Loucy (cell line): Measurements from ENCODE around the gene GJC1.
A peak's percentile ranks its signal among the peaks of the same experiment; 100 is the strongest.

Experiments
- H2AFZ ChIP-seq: fragments of 200-600 bp; sonication (generic); 2 replicates; pipeline ENCODE4 v1.6.0; 2016; ENCODE audit warnings: antibody characterized with exemption, mild to moderate bottlenecking, low read length, moderate library complexity
- H3F3A ChIP-seq: fragments of 200-600 bp; 2 replicates; pipeline ENCODE4 v1.6.0; 2016; ENCODE audit warnings: antibody characterized with exemption, low read depth, mild to moderate bottlenecking
- H3K27me3 ChIP-seq: fragments of 200-600 bp; sonication (generic); 2 replicates; pipeline ENCODE4 v1.6.1; 2014; ENCODE audit warnings: low read length, mild to moderate bottlenecking; ENCODE audit not compliant: insufficient read depth, poor library complexity, severe bottlenecking
- H3K36me3 ChIP-seq: fragments of 200-600 bp; sonication (generic); 2 replicates; pipeline ENCODE4 v1.6.1; 2016; ENCODE audit warnings: low read length; ENCODE audit not compliant: insufficient read depth
- H3K4me1 ChIP-seq: fragments of 200-600 bp; sonication (generic); 2 replicates; pipeline ENCODE4 v1.5.1; 2014; ENCODE audit warnings: low read length, mild to moderate bottlenecking; ENCODE audit not compliant: insufficient read depth, poor library complexity, severe bottlenecking
- H3K4me2 ChIP-seq: fragments of 200-600 bp; sonication (generic); 2 replicates; pipeline ENCODE4 v1.6.0; 2014; ENCODE audit warnings: antibody characterized with exemption, low read length, low read depth, mild to moderate bottlenecking; ENCODE audit not compliant: poor library complexity, severe bottlenecking
- H3K4me3 ChIP-seq: fragments of 200-600 bp; sonication (generic); 2 replicates; pipeline ENCODE4 v1.5.1; 2014; ENCODE audit warnings: low read length, mild to moderate bottlenecking, mixed read lengths; ENCODE audit not compliant: poor library complexity, severe bottlenecking
- H3K79me2 ChIP-seq: fragments of 200-600 bp; sonication (generic); 2 replicates; pipeline ENCODE4 v1.6.1; 2014; ENCODE audit warnings: low read length; ENCODE audit not compliant: insufficient read depth
- H3K9ac ChIP-seq: fragments of 200-600 bp; sonication (generic); 2 replicates; pipeline ENCODE4 v1.6.0; 2014; ENCODE audit warnings: mild to moderate bottlenecking, low read depth, low read length, moderate library complexity; ENCODE audit not compliant: poor library complexity, severe bottlenecking
- H3K9me2 ChIP-seq: fragments of 200-600 bp; sonication (generic); replicated peaks from 2 replicates; pipeline ENCODE4 v1.6.1; 2016; ENCODE audit warnings: low read depth, low read length, mixed read lengths
- H3K9me3 ChIP-seq: fragments of 200-600 bp; sonication (generic); 2 replicates; pipeline ENCODE4 v1.6.1; 2014; ENCODE audit warnings: mild to moderate bottlenecking, antibody characterized with exemption, low read length, low read depth; ENCODE audit not compliant: insufficient read depth
- H4K20me1 ChIP-seq: fragments of 200-600 bp; sonication (generic); 2 replicates; pipeline ENCODE4 v1.6.0; 2014; ENCODE audit warnings: antibody characterized with exemption, low read length, mild to moderate bottlenecking; ENCODE audit not compliant: insufficient read depth, poor library complexity, severe bottlenecking
- EZH2phosphoT487 ChIP-seq: fragments of 200-600 bp; IDR thresholded peaks from 2 replicates; pipeline ENCODE4 v1.6.1; 2018; ENCODE audit warnings: antibody characterized with exemption, mild to moderate bottlenecking, moderate library complexity, borderline replicate concordance
- TF ChIP-seq, protein P1 (sequence below): fragments of 200-600 bp; sonication (generic); conservative IDR thresholded peaks from 2 replicates; pipeline ENCODE4 v1.5.1; 2014; ENCODE audit warnings: mild to moderate bottlenecking, antibody characterized with exemption, low read length

GJC1 gene

DNA sequence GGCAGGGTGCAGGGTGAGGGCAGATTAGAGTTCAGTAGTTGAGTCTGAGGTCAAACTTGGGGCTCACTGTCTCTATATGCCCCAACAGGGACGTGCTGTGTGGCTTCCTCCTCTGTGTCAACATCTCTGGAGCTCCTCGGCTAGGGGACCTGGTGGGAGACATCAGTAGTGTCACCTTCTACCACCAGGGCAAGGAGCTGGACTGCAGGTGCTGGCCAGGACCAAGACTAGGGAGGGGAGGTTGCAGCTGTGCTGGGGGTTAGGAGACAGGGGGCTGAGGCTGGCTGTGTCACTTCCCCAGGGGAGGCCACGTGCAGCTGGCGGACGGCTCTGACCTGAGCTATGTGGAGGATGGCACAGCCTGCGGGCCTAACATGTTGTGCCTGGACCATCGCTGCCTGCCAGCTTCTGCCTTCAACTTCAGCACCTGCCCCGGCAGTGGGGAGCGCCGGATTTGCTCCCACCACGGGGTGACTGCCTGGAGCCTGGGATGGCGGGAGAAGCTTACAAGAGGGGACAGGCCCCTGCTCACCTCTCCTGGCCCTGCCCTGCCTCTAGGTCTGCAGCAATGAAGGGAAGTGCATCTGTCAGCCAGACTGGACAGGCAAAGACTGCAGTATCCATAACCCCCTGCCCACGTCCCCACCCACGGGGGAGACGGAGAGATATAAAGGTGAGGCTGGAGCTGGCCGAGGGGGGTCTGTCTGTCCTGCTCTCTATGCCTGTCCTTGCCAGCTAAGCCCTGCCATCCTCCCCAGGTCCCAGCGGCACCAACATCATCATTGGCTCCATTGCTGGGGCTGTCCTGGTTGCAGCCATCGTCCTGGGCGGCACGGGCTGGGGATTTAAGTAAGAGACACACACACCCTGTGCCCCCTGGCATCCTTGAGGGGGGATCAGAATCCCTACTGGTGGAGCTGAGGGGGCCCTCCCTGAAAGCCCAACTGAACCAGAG, 52.4 kb downstream of the GJC1 start:
- H3K36me3 ChIP-seq, result no peaks in the 10 kb centered on the region
- TF ChIP-seq, protein P1, sequence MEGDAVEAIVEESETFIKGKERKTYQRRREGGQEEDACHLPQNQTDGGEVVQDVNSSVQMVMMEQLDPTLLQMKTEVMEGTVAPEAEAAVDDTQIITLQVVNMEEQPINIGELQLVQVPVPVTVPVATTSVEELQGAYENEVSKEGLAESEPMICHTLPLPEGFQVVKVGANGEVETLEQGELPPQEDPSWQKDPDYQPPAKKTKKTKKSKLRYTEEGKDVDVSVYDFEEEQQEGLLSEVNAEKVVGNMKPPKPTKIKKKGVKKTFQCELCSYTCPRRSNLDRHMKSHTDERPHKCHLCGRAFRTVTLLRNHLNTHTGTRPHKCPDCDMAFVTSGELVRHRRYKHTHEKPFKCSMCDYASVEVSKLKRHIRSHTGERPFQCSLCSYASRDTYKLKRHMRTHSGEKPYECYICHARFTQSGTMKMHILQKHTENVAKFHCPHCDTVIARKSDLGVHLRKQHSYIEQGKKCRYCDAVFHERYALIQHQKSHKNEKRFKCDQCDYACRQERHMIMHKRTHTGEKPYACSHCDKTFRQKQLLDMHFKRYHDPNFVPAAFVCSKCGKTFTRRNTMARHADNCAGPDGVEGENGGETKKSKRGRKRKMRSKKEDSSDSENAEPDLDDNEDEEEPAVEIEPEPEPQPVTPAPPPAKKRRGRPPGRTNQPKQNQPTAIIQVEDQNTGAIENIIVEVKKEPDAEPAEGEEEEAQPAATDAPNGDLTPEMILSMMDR, result no peak
- no peak for TF ChIP-seq EZH2phosphoT487

DNA sequence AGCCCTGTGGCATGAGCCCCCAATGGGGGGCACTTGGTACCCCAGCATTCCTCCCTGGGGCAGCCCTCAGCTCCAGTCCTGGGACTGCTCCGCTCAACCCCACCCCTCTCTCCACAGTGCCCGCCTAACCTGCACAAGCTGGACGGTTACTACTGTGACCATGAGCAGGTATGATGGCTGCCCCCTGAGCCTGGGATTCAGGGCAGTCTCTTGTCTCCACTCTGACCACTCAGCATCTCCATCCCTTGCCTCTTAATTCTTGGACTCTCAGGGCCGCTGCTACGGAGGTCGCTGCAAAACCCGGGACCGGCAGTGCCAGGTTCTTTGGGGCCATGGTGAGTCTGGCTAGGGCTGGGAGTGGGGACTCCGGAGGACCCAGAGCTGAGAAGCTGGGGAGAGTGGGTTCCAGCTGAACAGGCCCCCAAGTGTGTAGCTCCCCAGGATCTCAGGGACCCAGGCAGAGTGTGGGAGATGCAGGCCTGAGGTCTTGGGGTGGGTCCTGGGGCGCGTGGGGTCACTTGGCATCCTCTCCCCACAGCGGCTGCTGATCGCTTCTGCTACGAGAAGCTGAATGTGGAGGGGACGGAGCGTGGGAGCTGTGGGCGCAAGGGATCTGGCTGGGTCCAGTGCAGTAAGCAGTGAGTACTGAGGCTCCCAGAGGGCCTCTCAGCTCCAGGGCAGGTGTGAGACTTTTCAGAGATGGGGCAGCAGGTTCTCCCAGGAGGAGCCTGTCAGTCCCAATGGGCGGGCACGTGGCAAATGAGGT, 53.3 kb downstream of the GJC1 start:
- Histone ChIP-seq H3K4me2 (peak overlapping the region; percentile 98), H3K4me3 (no peak overlapping the region), H3K9ac (no peak overlapping the region)

More for the DNA sequence above, 52.4 kb downstream of the GJC1 start:
- Histone ChIP-seq H3K4me3 (no peak overlapping the region), H3F3A (no peaks in the 10 kb centered on the region), H3K4me1 (peaks cover 6% of the 10 kb centered on the region), H2AFZ (no peak overlapping the region), H3K9me2 (no peaks in the 10 kb centered on the region), H3K79me2 (no peaks in the 10 kb centered on the region), H3K9me3 (no peaks in the 10 kb centered on the region), H3K27me3 (no peaks in the 10 kb centered on the region), H3K9ac (no peak overlapping the region), H4K20me1 (no peaks in the 10 kb centered on the region), H3K4me2 (no peak overlapping the region)

DNA sequence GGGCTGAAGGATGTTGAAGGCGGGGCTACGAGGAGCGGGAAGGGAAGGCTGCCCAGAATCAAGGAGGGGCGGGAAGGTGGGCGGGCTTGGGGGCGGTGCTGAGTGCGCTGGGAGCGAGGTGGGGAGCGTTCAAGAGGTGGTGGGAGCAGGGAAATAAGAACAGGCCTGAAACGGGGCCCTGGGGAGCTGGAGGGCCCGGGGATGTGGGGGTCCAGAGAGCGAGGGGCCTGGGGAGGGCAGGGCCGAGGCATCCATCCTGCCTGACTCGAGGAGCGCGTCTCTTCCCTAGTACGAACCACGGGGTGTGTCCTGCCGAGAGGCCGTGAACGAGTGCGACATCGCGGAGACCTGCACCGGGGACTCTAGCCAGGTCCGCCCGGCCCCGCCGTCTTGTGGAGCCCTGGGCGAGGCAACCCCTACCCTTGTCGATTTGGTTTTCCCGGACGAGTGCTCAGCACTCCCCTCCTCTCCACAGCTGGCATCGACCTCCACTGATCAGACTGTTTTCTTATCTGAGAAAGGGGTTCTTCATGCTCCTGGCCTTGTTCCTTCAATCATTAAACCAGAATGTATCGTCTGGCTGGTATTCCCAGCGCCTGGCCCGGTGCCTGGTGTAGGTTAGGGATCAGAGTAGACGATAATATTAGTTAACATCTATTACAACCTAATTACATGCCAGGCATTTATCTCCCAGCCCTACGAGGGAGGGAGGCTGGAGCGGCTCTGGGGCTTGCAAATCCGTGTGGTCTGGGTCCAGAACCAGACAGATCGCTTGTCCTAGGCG, 54.1 kb downstream of the GJC1 start:
- Histone ChIP-seq H3K9ac (peak overlapping the region; percentile 44), H3K4me2 (peak overlapping the region; percentile 98), H4K20me1 (no peaks in the 10 kb centered on the region), H3K4me3 (peak overlapping the region; percentile 76), H3F3A (no peaks in the 10 kb centered on the region), H3K27me3 (no peaks in the 10 kb centered on the region), H3K9me2 (no peaks in the 10 kb centered on the region), H3K36me3 (no peaks in the 10 kb centered on the region), H2AFZ (peak overlapping the region; percentile 68), H3K9me3 (no peaks in the 10 kb centered on the region), H3K4me1 (peaks cover 6% of the 10 kb centered on the region), H3K79me2 (no peaks in the 10 kb centered on the region)
- TF ChIP-seq, protein P1, result no peak
- TF ChIP-seq EZH2phosphoT487, result no peak

More for the DNA sequence above, 53.3 kb downstream of the GJC1 start:
- no peaks in the 10 kb centered on the region for H3K27me3 ChIP-seq
- H3K4me1 ChIP-seq, result peaks cover 6% of the 10 kb centered on the region
- no peaks in the 10 kb centered on the region for H3F3A ChIP-seq
- H3K9me3 ChIP-seq, result no peaks in the 10 kb centered on the region
- H3K79me2 ChIP-seq, result no peaks in the 10 kb centered on the region
- no peaks in the 10 kb centered on the region for H4K20me1 ChIP-seq
- H3K36me3 ChIP-seq, result no peaks in the 10 kb centered on the region
- no peak overlapping the region for H2AFZ ChIP-seq
- H3K9me2 ChIP-seq, result no peaks in the 10 kb centered on the region
- no peak for TF ChIP-seq EZH2phosphoT487
- TF ChIP-seq, protein P1, result no peak
